CD4-positive, alpha-beta T cell treated with Interleukin-21 for 1 hour (primary cell): ENCODE measurements around the gene AP5B1.
"Not testable (repeated sequence)": the region's sequence is repeated elsewhere in the genome, so short reads cannot be mapped to it uniquely, and the experiment has no call there.

Experiments used
- DNase-seq: peaks from one replicate; pipeline ENCODE4 v3.0.0-alpha.2; 2020

AP5B1 gene

DNA sequence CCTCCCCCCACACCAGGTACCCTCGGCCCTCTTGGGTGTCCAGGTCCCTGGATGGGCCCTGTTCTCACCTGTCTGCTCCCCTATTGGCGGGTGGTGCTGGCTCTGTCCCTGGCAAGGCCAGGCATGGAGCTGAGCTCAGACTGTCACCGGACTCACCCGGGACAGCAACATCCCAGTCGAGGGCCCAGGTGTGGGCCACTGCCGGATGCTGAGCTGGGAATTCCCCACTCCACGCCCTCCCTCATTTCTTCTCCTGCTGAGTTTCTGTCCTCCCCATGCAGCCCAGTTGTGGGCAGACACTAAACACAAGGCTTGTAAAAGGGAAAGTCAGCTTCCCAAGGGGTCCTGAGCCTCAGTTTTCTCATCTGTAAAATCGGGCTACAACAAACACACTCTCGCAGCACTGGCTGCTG, 2.0 kb upstream of the AP5B1 start:
- no peak for DNase-seq

DNA sequence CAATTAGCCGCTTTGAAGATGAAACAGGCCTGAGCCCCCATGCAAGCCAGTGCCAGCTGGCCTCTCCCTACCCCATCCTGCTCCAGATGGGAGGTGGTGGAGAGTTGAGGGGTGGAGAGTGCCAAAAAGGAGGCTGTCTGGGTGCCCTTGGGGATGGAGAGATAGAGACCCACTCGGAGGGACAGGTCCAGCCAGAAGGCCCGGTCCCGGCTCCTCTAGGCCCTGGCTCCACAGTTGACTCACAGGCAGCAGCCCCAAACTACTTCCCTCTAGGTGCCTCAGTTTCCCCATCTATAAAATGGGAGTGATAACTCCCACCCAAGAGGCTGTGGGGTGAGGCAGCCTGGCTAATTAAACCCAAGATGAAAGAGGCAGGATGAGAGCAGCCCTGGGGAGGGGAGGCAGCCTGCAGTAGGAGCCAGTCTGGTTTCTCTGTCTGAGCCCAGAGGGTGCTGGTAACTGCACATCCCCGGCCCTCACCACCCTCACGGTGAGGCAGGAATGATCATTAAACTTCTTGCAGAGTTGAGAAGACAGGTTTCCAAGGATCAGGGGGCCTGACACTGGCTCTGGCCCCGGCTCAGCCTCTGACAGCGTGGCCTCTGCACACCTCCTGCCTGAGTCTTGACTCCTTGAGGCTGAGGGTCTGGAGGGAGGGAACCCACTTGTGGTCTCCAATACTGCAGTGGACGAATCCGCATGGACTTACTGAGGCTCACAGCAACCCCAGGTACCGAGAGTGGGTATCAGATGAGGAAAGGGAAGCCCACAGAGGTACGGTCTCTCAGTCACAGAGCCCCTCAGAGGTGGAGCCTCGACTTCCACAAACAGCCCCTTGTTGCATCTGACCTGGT, 1.4 kb upstream of the AP5B1 start:
- DNase-seq, result no peak

DNA sequence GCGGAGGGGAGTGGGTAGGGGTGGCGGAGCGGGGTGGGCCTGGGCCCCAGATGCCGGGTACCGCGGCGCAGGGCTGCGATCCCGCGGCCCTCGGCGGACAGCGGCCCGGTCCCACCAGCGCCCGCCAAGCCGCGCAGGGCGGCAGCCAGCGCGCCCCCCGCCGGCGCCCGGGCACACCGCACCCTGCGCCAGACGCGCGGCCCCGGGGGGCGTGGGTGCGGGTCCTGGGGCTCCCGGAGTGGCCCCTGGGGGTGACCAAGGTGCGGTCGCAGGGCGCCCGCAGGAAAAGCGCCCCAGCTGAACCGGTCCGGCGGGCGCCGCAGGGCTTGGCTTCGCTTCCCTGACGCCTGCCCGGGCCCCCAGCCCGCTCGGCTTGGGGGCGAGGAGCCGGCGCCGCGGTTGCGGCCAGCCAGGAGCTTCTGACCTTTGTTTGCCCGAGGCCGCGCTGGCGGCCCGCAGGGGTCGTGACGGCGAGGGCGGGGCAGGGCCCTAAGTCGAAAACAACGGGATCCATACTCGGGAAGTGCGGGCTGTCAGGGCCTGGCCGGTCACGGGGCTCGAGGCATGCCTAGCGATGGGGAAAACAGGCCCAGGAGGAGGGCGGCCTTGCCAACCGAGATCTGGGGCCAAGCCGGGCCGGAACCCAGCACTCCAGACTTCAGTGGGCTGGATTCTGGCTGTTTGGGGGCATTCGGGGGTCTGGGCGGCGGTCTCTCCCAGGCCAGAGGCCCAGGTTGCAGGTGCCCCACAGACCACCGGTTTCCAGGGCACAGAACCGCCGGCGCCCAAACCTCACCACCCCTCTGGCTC, 581 bp upstream of the AP5B1 start:
- no peak for DNase-seq

DNA sequence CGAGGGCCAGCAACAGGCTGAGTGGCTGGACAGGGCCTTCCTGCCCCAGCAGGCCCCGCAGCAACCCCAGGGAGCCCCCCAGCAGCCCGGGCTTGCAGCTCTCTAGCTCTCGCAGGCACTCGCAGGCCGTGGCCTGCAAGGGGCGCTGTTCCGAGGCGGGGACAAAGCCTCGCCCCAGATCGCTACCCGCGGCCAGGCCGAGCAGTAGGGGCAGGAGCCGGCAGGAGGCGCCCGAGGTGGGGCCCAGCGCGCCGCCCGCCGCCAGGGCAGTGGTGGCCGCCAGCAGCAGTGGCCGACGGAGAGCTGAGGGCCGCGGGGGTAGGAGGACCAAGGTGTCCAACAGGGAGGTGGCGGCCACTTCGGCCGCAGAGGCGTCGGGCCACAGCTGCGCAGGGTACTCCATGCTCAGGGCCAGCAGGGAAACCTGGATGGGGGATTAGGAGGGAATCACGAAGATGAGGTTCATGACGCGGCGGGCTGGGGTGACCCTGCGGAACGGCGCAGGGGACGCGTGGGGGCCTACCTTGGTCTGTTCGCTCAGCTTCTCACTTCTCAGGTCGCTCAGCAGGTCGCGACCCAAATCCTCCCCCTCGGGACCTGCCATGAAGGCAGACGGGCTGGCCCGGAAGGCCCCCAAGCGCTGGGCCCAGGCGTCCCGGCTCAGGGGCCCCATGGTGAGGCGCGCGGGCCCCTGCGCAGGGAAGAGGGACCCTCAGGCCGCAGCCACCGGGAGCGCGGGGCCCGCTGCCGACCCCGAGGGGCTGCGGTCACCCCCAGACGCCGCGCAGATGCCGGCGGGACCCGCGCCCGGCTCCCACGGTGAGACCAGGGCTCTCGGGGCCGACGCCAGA, 632 bp downstream of the AP5B1 start:
- peak; percentile 79 for DNase-seq

DNA sequence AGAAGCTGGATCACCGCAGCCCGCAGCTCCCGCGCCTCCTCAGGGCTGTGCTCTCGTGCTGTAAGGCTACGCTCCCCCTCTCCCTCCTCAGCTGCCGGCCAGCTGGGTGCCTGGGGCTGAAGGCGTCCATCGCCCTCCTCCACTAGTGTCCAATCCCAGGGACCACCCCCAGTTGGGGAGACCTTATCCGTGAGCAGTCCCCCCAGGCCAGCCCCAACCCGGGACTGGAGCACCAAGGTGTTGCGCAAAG, 1.2 kb downstream of the AP5B1 start:
- DNase-seq, result no peak

DNA sequence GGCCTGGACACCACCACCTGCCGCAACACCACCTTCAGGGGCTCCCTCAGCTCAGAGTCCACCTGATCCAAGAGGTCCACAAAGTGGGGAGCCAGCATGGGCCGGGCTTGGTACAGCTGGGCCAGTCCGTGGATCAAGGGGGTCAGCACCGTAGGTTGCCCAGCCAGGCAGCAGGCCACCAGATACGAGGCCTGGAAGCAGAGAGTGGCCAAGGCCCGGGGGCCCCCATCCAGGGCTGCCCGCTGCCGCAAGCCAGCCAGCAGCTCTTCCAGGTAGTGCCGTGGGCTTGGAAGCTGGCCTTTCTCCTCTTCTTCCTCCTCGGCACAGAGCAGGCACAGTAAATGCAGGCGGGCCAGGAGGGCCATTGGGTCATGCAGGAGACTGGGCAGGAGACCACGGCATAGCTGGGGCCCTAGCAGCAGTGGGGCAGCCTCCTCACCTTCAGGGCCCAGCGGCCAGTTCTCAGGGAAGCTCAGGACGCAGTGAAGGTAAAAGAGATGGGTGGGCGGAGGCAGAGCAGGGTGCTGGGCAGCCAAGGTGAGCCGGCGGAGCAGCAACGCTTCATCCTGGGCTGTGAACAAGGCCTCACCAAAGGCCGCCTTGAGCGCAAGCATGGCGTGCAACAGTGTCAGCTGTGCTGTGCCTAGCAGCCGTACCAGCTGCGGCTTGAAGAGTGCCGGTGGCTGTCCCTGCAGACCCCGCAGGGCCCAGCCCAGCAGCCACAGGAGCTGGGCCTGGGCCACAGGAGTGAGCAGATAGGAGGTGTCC, 1.7 kb downstream of the AP5B1 start:
- DNase-seq, result no peak

DNA sequence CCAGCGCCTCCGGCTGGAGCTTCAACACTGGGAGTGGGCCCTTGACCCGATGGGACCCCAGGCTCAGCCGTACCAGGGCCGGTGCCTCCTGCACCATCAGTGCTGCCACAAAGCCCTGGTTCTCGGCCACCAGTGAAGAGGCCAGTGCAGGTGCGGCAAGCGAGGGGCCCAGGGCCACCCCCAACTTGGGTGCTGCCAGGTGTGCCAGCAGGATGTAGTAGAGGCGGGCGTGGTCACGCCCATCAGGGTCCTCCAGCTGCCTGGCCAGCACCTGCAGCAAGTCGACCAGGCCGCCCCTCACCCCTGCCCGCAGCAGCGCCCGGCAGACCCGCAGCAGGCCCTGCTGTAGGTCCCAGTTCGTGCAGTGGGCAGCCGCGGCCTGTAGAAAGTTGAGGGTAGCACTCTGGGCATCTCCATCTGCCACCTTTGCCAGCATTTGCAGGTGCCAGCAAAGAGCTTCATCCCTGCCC, 2.3 kb downstream of the AP5B1 start:
- DNase-seq, result no peak

DNA sequence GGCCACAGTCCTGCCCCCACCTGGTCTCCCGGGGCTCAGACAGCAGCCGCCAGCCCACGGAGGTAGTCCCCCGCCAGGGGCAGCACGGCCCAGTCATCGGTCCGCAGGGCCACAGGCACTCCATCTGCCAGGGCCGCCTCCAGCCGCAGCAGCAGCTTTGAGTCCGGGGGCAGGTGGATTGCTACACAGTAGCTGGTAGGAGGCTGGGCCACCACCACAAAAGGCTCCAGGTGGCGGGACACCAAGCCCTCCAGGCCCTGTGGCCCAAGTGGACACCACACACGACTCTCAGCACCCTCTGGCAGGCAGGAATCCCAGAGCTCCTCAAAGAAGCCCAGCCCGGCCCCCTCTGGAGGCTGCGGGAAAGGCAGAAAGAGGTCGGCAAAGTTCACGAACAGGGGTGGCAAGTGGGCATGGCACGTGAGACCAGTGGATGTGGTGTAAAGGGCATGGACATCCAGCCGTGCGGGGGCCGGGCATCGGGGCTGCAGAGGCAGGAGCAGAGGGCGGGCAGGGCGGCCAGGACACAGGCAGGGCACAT, 2.9 kb downstream of the AP5B1 start:
- DNase-seq, result no peak

DNA sequence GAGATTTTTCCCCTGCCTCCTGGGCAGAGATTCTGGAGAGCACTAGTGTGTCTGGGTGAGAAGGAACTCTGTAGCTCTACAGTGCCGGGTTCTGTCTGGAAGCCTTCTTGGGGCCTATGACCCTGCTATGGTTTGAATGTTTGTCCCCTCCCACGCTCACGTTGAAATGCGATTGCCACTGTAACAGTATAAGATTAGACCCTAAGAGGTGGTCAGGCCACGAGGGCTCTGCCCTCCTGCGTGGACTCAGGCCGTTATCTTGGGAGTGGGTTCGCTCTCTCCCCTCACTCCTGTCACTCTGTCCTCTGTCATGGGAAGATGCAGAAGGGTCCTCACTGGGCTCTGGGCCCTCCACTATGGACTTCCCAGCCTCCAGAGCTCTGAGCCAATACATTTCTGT, 3.5 kb downstream of the AP5B1 start:
- no peak for DNase-seq

DNA sequence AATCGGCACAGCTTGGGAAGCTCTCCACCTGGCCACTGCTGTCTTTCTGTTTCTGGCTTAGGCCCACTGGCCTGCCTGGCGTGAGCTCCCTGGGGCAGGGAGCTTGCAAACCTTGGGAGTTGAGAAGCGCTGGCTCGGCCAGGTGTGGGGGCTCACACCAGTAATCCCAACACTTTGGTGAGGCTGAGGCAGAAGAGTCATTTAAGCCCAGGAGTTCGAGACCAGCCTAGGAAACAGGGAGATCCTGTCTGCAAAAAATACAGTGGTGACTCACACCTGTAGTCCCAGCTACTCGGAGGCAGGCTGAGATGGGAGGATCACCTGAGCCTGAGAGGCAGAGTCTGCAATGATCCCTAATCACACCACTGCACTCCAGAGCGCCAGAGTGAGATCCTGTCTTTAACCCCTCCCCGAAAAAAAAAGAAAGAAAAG, 4.0 kb downstream of the AP5B1 start:
- DNase-seq, result no peak

DNA sequence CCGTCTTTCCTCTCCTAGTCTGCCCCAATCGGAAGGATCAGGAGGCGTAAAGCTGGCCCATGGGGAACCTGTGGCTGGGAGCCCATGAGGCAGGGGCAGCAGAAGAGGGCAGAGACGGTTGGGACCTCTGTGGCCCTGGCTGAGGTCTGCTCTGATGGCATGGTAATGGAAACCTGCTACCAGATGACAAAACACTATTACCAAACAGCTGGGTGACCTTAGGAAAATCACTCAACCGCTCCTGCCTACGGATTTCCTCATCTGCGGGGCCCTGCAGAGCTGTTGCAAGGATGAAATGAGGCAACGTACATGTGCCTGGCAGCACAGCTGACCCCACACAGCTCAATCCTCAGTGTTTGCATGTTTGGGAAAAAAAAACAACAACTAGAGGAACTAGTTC, 4.6 kb downstream of the AP5B1 start:
- DNase-seq, result no peak

DNA sequence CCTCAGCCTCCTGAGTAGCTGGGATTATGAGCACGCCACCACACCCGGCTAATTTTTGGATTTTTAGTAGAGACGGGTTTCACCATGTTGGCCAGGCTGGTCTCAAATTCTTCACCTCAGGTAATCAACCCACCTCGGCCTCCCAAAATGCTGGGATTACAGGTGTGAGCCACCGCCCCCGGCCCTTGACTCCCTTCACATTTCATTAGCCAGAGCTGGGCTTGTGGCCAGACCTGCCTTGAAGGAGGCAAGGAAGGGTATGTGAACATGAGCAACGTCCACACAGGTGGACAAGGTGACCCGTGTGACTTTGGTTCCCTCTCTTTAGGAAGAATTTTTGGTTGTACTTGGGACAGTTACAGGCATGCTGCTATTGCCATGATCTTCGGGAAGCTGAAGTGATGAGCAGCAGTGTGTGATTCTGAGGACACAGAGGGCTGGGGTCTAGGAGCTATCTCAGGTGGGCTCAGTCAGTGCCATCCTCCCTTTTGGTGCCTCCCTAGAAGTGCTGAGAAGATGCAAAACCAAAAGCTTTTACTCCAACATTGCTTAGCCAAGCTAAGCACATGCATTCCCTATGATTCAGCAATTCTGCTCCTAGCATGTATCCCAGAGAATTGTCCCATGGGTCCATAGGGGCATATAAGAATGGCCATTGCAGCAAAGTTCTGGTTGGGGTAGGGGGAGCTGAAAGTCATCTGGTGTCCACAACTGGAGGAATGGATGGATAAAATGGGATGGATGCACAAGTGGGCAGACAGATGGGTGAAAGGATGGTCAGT, 6.1 kb downstream of the AP5B1 start:
- no peak for DNase-seq

DNA sequence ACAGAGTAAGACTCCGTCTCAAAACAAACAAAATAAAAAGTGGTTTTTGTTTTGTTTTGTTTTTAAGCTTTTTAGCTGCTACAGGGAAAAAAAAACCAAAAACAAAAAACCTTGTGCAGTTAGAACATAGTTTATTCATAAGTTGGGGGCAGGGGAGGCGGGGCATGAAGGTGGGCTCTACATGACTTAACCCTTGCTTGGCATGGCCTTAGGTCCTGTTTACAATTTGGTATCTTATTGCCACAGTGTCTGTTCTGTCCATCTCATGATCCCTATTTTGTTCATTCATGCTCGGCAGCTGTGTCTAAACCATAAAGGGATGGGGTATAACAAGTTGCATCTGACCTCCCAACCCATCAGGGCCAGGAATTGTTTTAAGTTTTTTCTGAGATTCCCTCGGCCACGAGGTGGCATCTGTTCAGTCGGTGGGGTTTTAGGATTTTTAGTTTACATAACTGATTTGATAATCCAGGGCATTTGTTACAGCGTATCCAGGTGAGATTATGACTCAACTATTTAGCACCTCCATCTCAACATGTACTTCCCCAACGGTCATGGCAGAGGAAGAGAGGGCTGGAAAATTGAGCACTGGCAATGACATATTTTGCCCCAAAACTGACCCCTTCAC, 6.9 kb downstream of the AP5B1 start:
- DNase-seq, result no peak

DNA sequence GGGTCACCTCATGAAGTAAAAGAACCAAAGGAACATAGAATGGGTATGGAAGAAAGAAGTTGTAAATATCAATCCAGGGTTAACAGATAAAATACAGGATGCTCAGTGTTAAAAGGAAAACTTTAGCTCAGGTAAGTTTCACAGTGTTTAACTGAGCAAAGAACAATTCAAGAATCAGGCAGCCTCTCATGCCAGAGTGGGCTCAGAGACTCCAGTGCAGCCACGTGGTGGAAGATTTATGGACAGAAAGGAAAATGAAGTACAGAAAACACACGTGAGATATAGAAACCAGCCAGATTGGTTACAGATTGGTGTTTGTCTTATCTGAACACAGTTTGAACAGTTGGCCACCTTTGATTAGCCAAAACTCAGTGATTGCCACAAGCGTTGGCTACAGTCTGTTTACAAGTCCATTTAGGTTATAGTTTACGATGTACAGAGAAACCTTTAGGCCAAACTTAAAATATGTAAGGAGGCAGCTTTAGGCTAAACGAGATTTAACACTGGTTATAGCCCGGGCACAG, 9.1 kb downstream of the AP5B1 start:
- DNase-seq, result no peak

DNA sequence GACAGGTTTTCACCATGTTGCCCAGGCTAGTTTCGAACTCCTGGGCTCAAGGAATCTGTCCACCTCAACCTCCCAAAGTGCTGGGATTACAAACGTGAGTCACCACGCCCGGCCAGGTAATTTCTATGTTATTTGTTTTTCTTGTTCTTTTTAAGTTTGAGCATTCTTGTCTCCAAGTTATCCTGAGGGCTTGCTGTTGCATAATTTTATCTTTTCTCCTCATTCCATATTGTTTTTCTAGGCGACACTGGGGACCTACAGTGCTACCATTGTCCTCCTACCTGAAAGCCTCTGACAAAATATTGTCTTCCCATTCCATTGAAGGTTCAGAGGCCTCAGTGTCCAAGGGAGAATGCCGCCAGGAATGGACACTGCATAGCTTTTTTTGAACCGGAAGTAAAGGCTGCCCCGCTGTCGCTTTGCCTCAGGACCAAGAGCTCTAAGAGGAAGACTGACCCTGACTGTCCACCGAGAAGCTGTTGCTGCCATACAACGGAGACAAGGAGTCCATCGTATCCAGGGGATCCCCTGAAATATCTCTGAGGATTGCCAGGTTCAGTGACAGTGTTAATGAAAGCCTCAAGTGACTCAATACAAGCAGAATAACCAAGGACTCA, 9.7 kb downstream of the AP5B1 start:
- DNase-seq, result no peak

DNA sequence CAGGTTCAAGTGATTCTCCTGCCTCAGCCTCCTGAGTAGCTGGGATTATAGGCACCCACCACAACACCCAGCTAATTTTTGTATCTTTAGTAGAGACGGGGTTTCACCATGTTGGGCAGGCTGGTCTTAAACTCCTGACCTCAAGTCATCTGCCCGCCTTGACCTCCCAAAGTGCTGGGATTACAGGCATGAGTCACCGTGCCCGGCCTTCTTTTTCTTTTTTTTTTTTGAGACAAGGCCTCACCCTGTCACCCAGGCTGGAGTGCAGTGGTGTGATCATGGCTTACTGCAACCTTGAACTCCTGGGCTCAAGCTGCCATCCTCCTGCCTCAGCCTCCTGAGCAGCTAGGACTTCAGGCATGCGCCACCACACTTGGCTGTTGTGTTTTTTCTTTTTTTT, 13.0 kb downstream of the AP5B1 start:
- not testable (repeated sequence) for DNase-seq

DNA sequence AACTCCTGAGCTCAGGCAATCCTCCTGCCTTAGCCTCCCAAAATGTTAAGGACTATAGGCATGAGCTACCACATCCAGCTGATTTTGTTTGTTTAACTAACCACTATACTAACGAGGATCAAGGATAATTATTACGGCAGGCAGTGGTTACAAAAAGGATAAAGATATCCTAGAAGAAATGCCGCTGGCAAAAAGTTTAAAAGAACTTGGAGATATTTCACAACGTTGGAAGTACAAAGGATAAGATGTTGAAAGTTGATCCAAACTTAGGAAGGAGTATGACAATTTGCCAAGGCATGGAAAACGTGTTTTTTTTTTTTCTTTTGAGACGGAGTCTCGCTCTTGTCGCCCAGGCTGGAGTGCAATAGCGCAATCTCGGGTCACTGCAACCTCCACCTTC, 13.4 kb downstream of the AP5B1 start:
- DNase-seq, result no peak

DNA sequence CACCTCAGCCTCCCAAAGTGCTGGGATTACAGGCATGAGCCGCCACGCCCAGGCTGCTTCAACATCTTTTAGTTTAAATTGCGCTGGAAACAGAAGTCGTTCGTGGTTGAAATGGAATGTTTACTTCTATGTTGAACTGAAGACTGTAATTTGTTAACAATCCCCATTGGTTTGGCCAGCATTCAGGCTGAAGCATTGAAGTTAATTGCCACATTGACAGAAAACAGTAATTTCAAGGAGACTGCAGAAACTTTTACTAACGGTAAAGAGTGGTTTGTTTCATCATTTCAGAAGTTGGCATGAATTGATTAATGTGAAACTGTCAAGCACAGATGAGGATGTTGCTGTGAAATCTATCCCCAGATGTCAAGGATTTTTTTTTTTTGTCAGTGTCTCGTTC, 14.2 kb downstream of the AP5B1 start:
- DNase-seq, result no peak

DNA sequence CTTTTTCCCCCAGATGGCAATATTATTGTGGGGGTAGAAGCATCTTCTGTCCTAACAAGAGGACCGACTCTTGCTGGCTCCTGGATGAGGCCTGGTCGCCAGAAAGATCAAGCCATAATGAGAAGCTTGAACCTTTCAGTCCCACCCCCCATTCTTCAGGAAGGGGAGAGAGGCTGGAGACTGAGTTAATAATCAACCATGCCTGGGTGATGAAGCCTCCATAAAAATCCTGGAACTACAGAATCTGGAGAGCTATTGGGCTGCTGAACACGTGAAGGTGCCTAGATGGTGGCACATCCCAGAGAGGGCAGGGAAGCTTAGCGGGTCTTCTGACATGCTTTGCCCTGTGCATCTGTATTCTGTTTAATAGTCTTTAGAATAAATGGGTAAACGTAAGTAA, 16.3 kb downstream of the AP5B1 start:
- DNase-seq, result no peak

DNA sequence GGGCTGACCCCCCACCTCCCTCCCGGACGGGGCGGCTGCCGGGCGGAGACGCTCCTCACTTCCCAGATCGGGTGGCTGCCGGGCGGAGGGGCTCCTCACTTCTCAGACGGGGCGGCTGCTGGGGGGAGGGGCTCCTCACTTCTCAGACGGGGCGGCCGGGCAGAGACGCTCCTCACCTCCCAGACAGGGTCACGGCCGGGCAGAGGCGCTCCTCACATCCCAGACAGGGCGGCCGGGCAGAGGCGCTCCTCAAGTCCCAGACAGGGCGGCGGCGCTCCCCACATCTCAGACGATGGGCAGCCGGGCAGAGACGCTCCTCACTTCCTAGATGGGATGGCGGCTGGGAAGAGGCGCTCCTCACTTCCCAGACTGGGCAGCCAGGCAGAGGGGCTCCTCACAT, 18.0 kb downstream of the AP5B1 start:
- DNase-seq, result not testable (repeated sequence)
